Mesendoderm (in vitro differentiated cells): ENCODE measurements around the gene SCO2.

Experiments
- DNase-seq: peaks from one replicate; pipeline ENCODE4 v3.0.0; 2013
- H2AK5ac ChIP-seq: 2 replicates; pipeline ENCODE4 v1.6.1; 2013; ENCODE audit warnings: low read length, inconsistent platforms
- H2BK120ac ChIP-seq: 2 replicates; pipeline ENCODE4 v1.6.1; 2013; ENCODE audit warnings: low read depth, mild to moderate bottlenecking, low read length, moderate library complexity, mixed read lengths
- H2BK15ac ChIP-seq: replicated peaks from 2 replicates; pipeline ENCODE4 v1.6.1; 2013; ENCODE audit warnings: low read depth, mild to moderate bottlenecking, moderate library complexity
- H2BK5ac ChIP-seq: 2 replicates; pipeline ENCODE4 v1.6.1; 2013; ENCODE audit warnings: low read length, inconsistent platforms
- H3K18ac ChIP-seq: 2 replicates; pipeline ENCODE4 v1.6.1; 2013; ENCODE audit warnings: mild to moderate bottlenecking, low read length, mixed read lengths
- H3K23ac ChIP-seq: one replicate; pipeline ENCODE4 v1.6.1; 2013; ENCODE audit warnings: low read length
- H3K27ac ChIP-seq: 2 replicates; pipeline ENCODE4 v1.5.1; 2013; ENCODE audit warnings: low read depth, mild to moderate bottlenecking, inconsistent platforms, low read length, moderate library complexity
- H3K27me3 ChIP-seq: 2 replicates; pipeline ENCODE4 v1.6.1; 2013; ENCODE audit warnings: low read length, control low read depth, mild to moderate bottlenecking, inconsistent platforms; ENCODE audit not compliant: insufficient read depth, poor library complexity
- H3K36me3 ChIP-seq: 2 replicates; pipeline ENCODE4 v1.6.1; 2013; ENCODE audit warnings: low read length, inconsistent platforms; ENCODE audit not compliant: control insufficient read depth, insufficient read depth
- H3K4ac ChIP-seq: one replicate; pipeline ENCODE4 v1.6.1; 2013; ENCODE audit warnings: low read depth, mild to moderate bottlenecking, low read length, moderate library complexity
- H3K4me1 ChIP-seq: 2 replicates; pipeline ENCODE4 v1.6.1; 2013; ENCODE audit warnings: low read depth, low read length, inconsistent platforms; ENCODE audit not compliant: control insufficient read depth
- H3K4me2 ChIP-seq: 2 replicates; pipeline ENCODE4 v1.6.1; 2013; ENCODE audit warnings: low read length
- H3K4me3 ChIP-seq: 2 replicates; pipeline ENCODE4 v1.5.1; 2013; ENCODE audit warnings: mild to moderate bottlenecking, low read length
- H3K56ac ChIP-seq: one replicate; pipeline ENCODE4 v1.6.1; 2013; ENCODE audit warnings: low read length
- H3K79me1 ChIP-seq: 2 replicates; pipeline ENCODE4 v1.6.1; 2013; ENCODE audit warnings: low read length, inconsistent platforms
- H3K79me2 ChIP-seq: 2 replicates; pipeline ENCODE4 v1.6.1; 2013; ENCODE audit warnings: mild to moderate bottlenecking, low read length; ENCODE audit not compliant: control insufficient read depth, insufficient read depth
- H3K9ac ChIP-seq: 2 replicates; pipeline ENCODE4 v1.6.1; 2013; ENCODE audit warnings: low read length, inconsistent platforms
- H4K5ac ChIP-seq: one replicate; pipeline ENCODE4 v1.6.1; 2013; ENCODE audit warnings: low read length
- H4K8ac ChIP-seq: one replicate; pipeline ENCODE4 v1.6.1; 2013; ENCODE audit warnings: low read depth, mild to moderate bottlenecking, control low read depth, low read length, moderate library complexity
- WGBS: extraction: QIAGEN DNeasy Blood & Tissue Kit; methylation state at CpG from one replicate; pipeline ENCODE4 v1.1.7; 2013; ENCODE audit warnings: low lambda C conversion rate, missing lambda C conversion rate; ENCODE audit not compliant: insufficient coverage; ENCODE audit errors: extremely low coverage; 5-methylcytosine and 5-hydroxymethylcytosine counted together

SCO2 gene

DNA sequence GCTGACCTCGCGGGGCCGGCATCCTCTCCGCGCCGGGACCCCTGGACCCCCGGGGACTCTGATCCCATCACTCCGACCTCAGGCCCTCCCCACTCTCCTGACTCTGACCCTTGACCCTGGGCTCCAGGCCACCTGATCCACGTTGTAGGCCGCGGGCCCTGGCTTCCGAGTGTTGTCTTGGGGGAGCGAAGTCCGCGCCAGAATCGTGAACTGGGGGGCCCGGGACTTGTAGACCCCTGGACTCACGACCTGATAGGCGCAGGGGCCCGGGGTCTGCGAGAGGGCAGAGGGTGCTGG is 5.1 kb upstream of the SCO2 start:
- Histone ChIP-seq H2BK120ac (no peak overlapping the region), H3K4ac (no peak overlapping the region), H4K8ac (no peak overlapping the region), H3K36me3 (no peaks in the 10 kb centered on the region), H3K27me3 (peaks cover 23% of the 10 kb centered on the region), H3K23ac (no peak overlapping the region), H3K9ac (peak overlapping the region; percentile 26), H2BK5ac (no peak overlapping the region), H2BK15ac (no peak overlapping the region), H3K56ac (peak overlapping the region; percentile 50), H3K79me2 (no peaks in the 10 kb centered on the region), H3K4me2 (peak overlapping the region; percentile 6), H3K18ac (no peak overlapping the region), H3K79me1 (no peaks in the 10 kb centered on the region), H4K5ac (no peak overlapping the region), H2AK5ac (no peak overlapping the region), H3K27ac (no peak overlapping the region), H3K4me3 (no peak overlapping the region), H3K4me1 (peaks cover 3% of the 10 kb centered on the region)
- no peak for DNase-seq
- no CpG with 5 or more reads among the region's 21 CpGs for WGBS

DNA sequence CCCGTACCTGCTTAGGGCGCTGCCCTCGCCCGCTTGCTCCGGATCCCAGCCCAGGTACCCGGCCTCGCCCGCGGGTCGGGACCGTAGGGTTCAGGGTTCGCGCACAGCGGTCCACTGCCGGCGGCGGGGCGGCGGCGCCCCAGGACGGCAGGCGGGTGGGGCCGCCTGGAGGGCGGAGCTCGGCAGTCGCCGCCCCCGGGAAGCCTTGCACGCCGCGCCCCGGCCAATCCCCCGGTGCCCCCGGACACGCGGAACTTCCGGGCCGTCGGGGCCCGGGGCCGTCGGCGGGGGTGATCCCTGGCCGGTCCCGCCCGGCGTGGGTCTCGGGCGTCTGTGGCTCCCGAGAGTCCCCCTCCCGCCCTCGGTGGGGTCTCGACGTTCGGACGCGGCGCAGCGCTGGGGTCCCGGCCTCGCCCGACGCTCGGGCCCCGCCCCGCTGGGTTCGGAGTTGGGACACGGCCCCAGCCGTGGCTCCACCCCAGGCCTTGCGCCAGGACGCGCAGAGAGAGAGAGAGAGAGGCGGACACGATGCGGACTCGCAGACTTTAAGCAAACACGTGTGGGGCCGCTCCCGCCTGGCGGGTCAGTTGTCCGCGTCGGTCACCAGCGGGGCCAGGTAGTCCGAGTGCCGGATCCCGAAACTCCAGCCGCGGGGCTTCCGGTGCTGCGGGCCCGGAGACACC is 4.6 kb upstream of the SCO2 start, which contains the start of gene TYMP:
Gene TYMP (minus strand): TSS at position 116 of the 683 bp plus-strand sequence. CDS start 303 bp downstream, outside the sequence.
- H2BK15ac ChIP-seq, result no peak within 1 kb of the TSS
- H3K27me3 ChIP-seq, result peaks cover 23% of the 10 kb centered on the region
- H3K79me1 ChIP-seq, result no peaks in the 10 kb centered on the region
- no peak within 1 kb of the TSS for H3K4ac ChIP-seq
- no CpG with 5 or more reads among the region's 92 CpGs for WGBS
- H4K5ac ChIP-seq, result no peak within 1 kb of the TSS
- no peak within 1 kb of the TSS for H3K4me3 ChIP-seq
- peak within 1 kb of the TSS; percentile 26 for H3K9ac ChIP-seq
- peak within 1 kb of the TSS; percentile 6 for H3K4me2 ChIP-seq
- no peak within 1 kb of the TSS for H2BK120ac ChIP-seq
- no peak within 1 kb of the TSS for H2BK5ac ChIP-seq
- no peak within 1 kb of the TSS for H3K18ac ChIP-seq
- H2AK5ac ChIP-seq, result no peak within 1 kb of the TSS
- no peak within 1 kb of the TSS for H3K27ac ChIP-seq
- H3K79me2 ChIP-seq, result no peaks in the 10 kb centered on the region
- no peak within 1 kb of the TSS for H3K23ac ChIP-seq
- no peak within 1 kb of the TSS for H4K8ac ChIP-seq
- no peak for DNase-seq
- peaks cover 3% of the 10 kb centered on the region for H3K4me1 ChIP-seq
- no peaks in the 10 kb centered on the region for H3K36me3 ChIP-seq
- H3K56ac ChIP-seq, result peak within 1 kb of the TSS; percentile 50

DNA sequence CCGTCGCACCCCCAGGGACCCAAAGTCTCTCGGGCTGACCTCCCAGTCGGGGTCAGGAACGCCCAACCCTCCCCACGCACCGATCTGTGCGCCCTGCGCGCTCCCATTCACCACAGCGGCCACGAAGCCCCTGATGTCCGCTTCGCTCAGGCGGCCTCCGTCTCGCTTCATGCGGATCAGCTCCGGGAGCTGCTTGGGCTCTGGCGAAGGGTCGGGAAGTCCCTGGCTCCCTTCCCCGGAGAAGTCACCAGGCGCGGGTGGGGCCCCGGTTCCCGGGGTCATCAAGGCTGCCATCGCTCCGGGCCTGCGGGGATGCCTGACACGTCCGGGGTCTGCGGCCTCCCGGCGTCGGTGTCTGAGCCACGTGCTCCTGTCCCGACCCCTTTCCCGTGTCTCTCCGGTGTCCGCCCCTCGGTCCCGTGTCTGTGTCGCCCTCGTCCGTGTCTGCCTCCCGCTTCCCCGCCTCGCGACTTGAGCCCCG is 4.1 kb upstream of the SCO2 start:
- no peak overlapping the region for H2BK5ac ChIP-seq
- H2AK5ac ChIP-seq, result no peak overlapping the region
- no peaks in the 10 kb centered on the region for H3K79me2 ChIP-seq
- peak overlapping the region; percentile 25 for H3K56ac ChIP-seq
- no peak overlapping the region for H4K8ac ChIP-seq
- no peak overlapping the region for H3K23ac ChIP-seq
- peaks cover 23% of the 10 kb centered on the region for H3K27me3 ChIP-seq
- H3K4ac ChIP-seq, result no peak overlapping the region
- H4K5ac ChIP-seq, result no peak overlapping the region
- no peaks in the 10 kb centered on the region for H3K79me1 ChIP-seq
- H3K36me3 ChIP-seq, result no peaks in the 10 kb centered on the region
- no peak overlapping the region for H3K4me2 ChIP-seq
- H3K9ac ChIP-seq, result no peak overlapping the region
- H3K18ac ChIP-seq, result no peak overlapping the region
- H2BK15ac ChIP-seq, result no peak overlapping the region
- H3K4me1 ChIP-seq, result peaks cover 6% of the 10 kb centered on the region
- H2BK120ac ChIP-seq, result no peak overlapping the region
- no CpG with 5 or more reads among the region's 50 CpGs for WGBS
- H3K27ac ChIP-seq, result no peak overlapping the region
- H3K4me3 ChIP-seq, result no peak overlapping the region
- no peak for DNase-seq

DNA sequence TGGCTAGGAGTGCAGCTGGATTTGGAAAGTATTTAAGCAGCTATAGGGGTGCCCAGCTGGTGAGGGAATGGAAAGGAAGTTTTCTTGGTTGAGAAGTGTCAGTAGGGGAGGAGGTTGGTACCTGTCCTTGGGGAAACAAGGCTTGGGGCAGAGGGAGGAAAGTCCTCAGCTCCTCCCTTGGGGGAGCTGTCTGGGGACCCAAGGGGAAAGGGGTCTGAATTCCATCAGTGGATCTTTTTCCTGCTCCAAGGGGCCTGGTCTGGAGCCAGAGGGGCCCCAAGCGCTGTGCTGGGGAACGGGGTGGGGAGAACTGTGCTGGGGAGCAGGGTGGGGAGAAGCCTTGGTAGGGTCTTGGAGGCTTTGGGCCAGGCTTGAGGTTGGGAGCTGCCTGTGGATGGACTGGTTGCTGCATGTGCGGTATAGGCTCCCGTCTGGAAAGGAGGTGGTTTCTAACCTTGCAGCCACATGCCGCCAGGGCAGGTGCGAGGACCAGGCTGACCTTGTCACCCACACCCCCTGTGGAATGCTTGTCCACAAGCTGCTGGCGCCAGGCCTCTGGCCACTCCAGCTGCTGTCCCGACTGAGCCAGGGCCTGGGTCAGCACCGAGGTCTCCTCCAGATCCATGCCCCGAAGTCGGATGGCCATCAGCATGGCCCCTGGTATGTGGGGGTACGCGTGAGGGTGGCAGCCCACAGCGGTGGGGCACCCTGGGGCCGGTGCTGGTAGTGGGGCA is 3.5 kb upstream of the SCO2 start:
- no peak overlapping the region for H3K4me3 ChIP-seq
- WGBS, result no CpG with 5 or more reads among the region's 15 CpGs
- H3K79me2 ChIP-seq, result no peaks in the 10 kb centered on the region
- DNase-seq, result no peak
- no peak overlapping the region for H3K56ac ChIP-seq
- H3K4ac ChIP-seq, result no peak overlapping the region
- no peak overlapping the region for H3K23ac ChIP-seq
- H3K27me3 ChIP-seq, result peaks cover 23% of the 10 kb centered on the region
- H3K79me1 ChIP-seq, result no peaks in the 10 kb centered on the region
- H2BK120ac ChIP-seq, result no peak overlapping the region
- H2BK5ac ChIP-seq, result no peak overlapping the region
- no peaks in the 10 kb centered on the region for H3K36me3 ChIP-seq
- no peak overlapping the region for H3K4me2 ChIP-seq
- H4K8ac ChIP-seq, result no peak overlapping the region
- peaks cover 6% of the 10 kb centered on the region for H3K4me1 ChIP-seq
- H2BK15ac ChIP-seq, result no peak overlapping the region
- no peak overlapping the region for H3K9ac ChIP-seq
- H2AK5ac ChIP-seq, result no peak overlapping the region
- no peak overlapping the region for H3K18ac ChIP-seq
- H3K27ac ChIP-seq, result no peak overlapping the region
- H4K5ac ChIP-seq, result no peak overlapping the region

DNA sequence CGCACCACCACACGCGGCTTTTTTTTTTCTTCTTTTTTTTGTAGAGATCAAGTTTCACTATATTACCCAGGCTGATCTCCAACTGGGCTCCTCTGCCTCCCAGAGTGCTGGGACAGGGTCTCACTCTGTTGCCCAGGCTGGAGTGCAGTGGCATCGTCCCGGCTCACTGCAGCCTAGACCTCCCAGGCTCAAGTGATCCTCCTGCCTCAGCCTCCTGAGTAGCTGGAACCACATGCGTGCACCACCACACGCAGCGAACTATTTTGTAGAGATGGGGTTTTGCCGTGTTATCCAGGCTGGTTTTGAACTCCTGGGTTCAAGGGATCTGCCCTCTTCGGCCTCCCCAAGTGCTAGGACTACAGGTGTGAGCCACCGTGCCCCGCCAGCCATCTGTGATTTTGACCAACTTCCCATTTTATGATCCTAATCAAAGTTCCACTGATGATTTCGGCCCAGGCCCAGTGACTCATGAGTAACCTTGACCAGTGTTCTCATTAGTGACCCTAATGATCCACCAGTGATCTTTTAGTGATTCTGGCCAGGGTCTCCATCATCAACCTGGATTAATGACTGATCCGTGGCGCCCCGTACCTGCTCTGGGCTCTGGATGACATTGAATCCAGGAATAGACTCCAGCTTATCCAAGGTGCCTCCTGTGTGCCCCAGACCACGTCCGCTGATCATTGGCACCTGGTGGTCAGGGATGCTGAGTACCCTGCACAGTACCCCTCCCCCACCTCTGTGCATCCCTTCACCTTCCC is 2.7 kb upstream of the SCO2 start:
- H3K36me3 ChIP-seq, result no peaks in the 10 kb centered on the region
- no peak overlapping the region for H3K56ac ChIP-seq
- no peak overlapping the region for H3K4me3 ChIP-seq
- DNase-seq, result no peak
- H2AK5ac ChIP-seq, result no peak overlapping the region
- H3K18ac ChIP-seq, result no peak overlapping the region
- H3K23ac ChIP-seq, result no peak overlapping the region
- H3K4me1 ChIP-seq, result peaks cover 6% of the 10 kb centered on the region
- H3K27ac ChIP-seq, result no peak overlapping the region
- no peak overlapping the region for H2BK5ac ChIP-seq
- no peak overlapping the region for H4K5ac ChIP-seq
- H3K79me2 ChIP-seq, result no peaks in the 10 kb centered on the region
- H3K9ac ChIP-seq, result no peak overlapping the region
- no peak overlapping the region for H3K4ac ChIP-seq
- no peak overlapping the region for H2BK120ac ChIP-seq
- no peak overlapping the region for H4K8ac ChIP-seq
- peaks cover 23% of the 10 kb centered on the region for H3K27me3 ChIP-seq
- no peak overlapping the region for H2BK15ac ChIP-seq
- H3K79me1 ChIP-seq, result no peaks in the 10 kb centered on the region
- WGBS, result no CpG with 5 or more reads among the region's 18 CpGs
- no peak overlapping the region for H3K4me2 ChIP-seq
